ENCODE results near the gene MFNG. TPM values are rescaled to one million over a fixed set of nuclear protein-coding genes. Genes with fewer than 3 reads are reported as not detected.

The MFNG gene
- total and polyA plus RNA-seq, 2 donors (not counting 1 experiment from before 2014, with no cell fraction given) = 95.9 to 125 TPM

DNA sequence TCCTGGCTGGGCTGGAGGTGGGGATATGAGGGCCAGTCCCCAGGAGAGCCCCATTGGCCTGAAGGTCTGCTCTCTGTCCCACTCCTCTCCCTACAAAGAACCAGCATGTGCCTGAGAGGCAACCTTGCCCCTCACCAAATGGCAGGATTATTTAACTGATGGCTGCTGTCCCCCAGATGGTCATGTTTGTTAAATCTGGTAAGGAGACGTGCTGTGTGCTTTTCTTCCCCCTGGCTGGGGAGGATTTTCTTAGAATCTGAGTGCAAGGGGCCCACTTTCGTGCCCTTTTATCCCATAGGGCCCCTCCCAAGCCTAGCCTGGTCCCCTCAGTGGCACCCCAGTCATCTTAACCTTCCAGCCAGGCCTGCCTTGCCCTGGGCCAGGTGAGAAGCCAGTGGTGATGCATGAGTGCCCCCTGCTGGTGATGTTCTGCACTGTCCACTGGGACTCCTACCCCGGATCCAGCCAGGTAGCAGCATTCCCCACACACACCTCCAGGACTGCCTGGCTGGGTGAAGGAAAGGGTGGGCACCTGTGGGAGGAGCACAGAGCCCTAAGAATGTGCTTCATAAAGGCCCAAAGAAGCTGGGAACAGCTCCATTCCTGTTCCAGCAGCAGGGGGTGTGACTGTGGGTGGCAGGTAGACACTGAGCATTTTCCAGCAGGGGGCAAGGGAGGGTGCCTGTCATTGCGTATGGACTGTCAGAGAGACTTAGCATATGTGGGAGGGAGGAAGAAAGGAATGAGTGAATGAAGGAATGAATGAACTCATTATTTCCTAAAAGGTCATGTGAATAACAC is 28.9 kb downstream of the MFNG start:
- Histone ChIP-seq H3K27ac (ENCODE audit: low read length in 2 of 2) (no peak overlapping the region), H3K4me2 (replicated peaks; ENCODE audit: low read depth, low read length, poor library complexity, severe bottlenecking) (no peak overlapping the region), H3K9me3 (ENCODE audit: control extremely low read depth in 1 of 3, control insufficient read depth in 2 of 3, insufficient read depth in 1 of 3, low read length in 2 of 3) (no peaks in the 10 kb centered on the region), H3K4me1 (ENCODE audit: control insufficient read depth in 2 of 2, insufficient read depth in 2 of 2, low read length in 2 of 2) (no peaks in the 10 kb centered on the region), H3K4me3 (ENCODE audit: control extremely low read depth in 1 of 5, extremely low read depth in 1 of 5, insufficient read depth in 1 of 5, low read depth in 2 of 5, low read length in 4 of 5) (no peak overlapping the region), H3K9ac (ENCODE audit: low read length) (no peak overlapping the region), H4K20me1 (ENCODE audit: control insufficient read depth, insufficient read depth, low read length, poor library complexity, severe bottlenecking) (no peaks in the 10 kb centered on the region), H3K36me3 (replicated peaks in 1 of 2; ENCODE audit: control extremely low read depth in 1 of 2, control insufficient read depth in 1 of 2, extremely low read depth in 1 of 2, insufficient read depth in 2 of 2, low read length in 1 of 2) (peaks cover 1 to 4% of the 10 kb centered on the region in 2 experiments), H2AFZ (ENCODE audit: insufficient read depth, low read depth, low read length, poor library complexity, severe bottlenecking) (no peak overlapping the region), H3K79me2 (ENCODE audit: control insufficient read depth, insufficient read depth, low read length) (no peaks in the 10 kb centered on the region), H3K27me3 (replicated peaks in 1 of 4; ENCODE audit: control extremely low read depth in 1 of 4, control insufficient read depth in 3 of 4, insufficient read depth in 4 of 4, low read length in 3 of 4) (no peaks in the 10 kb centered on the region)
- no peaks in the 10 kb centered on the region for H3K27me3 Mint-ChIP-seq
- TF ChIP-seq EZH2 (IDR thresholded peaks at IDR 0.05; ENCODE audit: borderline replicate concordance, insufficient read depth, low read depth, low read length, poor library complexity, severe bottlenecking) = no peak
- TF ChIP-seq, protein P1, sequence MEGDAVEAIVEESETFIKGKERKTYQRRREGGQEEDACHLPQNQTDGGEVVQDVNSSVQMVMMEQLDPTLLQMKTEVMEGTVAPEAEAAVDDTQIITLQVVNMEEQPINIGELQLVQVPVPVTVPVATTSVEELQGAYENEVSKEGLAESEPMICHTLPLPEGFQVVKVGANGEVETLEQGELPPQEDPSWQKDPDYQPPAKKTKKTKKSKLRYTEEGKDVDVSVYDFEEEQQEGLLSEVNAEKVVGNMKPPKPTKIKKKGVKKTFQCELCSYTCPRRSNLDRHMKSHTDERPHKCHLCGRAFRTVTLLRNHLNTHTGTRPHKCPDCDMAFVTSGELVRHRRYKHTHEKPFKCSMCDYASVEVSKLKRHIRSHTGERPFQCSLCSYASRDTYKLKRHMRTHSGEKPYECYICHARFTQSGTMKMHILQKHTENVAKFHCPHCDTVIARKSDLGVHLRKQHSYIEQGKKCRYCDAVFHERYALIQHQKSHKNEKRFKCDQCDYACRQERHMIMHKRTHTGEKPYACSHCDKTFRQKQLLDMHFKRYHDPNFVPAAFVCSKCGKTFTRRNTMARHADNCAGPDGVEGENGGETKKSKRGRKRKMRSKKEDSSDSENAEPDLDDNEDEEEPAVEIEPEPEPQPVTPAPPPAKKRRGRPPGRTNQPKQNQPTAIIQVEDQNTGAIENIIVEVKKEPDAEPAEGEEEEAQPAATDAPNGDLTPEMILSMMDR (IDR thresholded peaks at IDR 0.05) = peak; percentile 97
- H3K27ac Mint-ChIP-seq = no peak overlapping the region
- peaks cover 1% of the 10 kb centered on the region for H3K4me1 Mint-ChIP-seq
- peak; percentile 82 for DNase-seq
- ChIA-PET CTCF (interaction anchor here (0.9 to 5.2 kb wide), 22 partner anchors 8 to 381 kb away, joined by 3 to 62 read pairs (median 4); partner anchors contain the start of genes MFNG and RAC2), POLR2A (no interaction called here)
- no peaks in the 10 kb centered on the region for H3K9me3 Mint-ChIP-seq (ENCODE audit: insufficient read depth)
- H3K4me3 Mint-ChIP-seq = no peak overlapping the region
- WGBS (ENCODE audit: insufficient coverage) = 42% methylated on average over 2 of the region's 4 CpGs
- ATAC-seq (ENCODE audit: low read depth) = peak; percentile 95
- intact Hi-C loops (cut with micrococcal nuclease) = loop anchor here (1.0 kb wide), 3 partner anchors 140 to 291 kb away; no protein-coding TSS in a partner anchor

DNA sequence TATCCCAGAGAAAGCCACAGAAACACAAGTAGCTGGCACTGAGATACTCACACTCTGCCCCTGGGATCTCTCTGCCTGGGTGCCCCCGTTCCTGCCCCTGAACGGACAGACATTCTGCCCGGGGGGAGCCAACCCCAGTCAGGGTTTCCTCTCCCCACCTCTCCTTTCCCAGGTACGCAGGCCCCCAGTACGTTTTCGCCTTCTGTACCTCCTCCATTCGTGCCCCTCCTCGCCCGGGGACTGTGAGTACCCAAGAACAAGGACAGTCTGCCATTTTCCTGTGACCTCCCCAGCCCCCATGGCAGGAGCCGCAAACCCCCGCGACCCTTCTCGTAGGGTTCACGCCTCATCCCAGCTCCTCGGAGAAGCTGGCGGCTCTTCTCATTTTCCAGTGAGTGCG is 29.8 kb downstream of the MFNG start:
- DNase-seq (no peak), ATAC-seq (ENCODE audit: low read depth) (no peak)
- Histone ChIP-seq H3K79me2 (ENCODE audit: control insufficient read depth, insufficient read depth, low read length) (no peaks in the 10 kb centered on the region), H3K4me2 (replicated peaks; ENCODE audit: low read depth, low read length, poor library complexity, severe bottlenecking) (no peak overlapping the region), H3K4me1 (ENCODE audit: control insufficient read depth in 2 of 2, insufficient read depth in 2 of 2, low read length in 2 of 2) (no peaks in the 10 kb centered on the region), H4K20me1 (ENCODE audit: control insufficient read depth, insufficient read depth, low read length, poor library complexity, severe bottlenecking) (no peaks in the 10 kb centered on the region), H2AFZ (ENCODE audit: insufficient read depth, low read depth, low read length, poor library complexity, severe bottlenecking) (no peak overlapping the region), H3K4me3 (ENCODE audit: control extremely low read depth in 1 of 5, extremely low read depth in 1 of 5, insufficient read depth in 1 of 5, low read depth in 2 of 5, low read length in 4 of 5) (no peak overlapping the region), H3K27ac (ENCODE audit: low read length in 2 of 2) (no peak overlapping the region), H3K36me3 (replicated peaks in 1 of 2; ENCODE audit: control extremely low read depth in 1 of 2, control insufficient read depth in 1 of 2, extremely low read depth in 1 of 2, insufficient read depth in 2 of 2, low read length in 1 of 2) (peaks cover 1 to 4% of the 10 kb centered on the region in 2 experiments), H3K9ac (ENCODE audit: low read length) (no peak overlapping the region), H3K27me3 (replicated peaks in 1 of 4; ENCODE audit: control extremely low read depth in 1 of 4, control insufficient read depth in 3 of 4, insufficient read depth in 4 of 4, low read length in 3 of 4) (no peaks in the 10 kb centered on the region), H3K9me3 (ENCODE audit: control extremely low read depth in 1 of 3, control insufficient read depth in 2 of 3, insufficient read depth in 1 of 3, low read length in 2 of 3) (no peaks in the 10 kb centered on the region)
- Mint-ChIP-seq H3K27me3 (no peaks in the 10 kb centered on the region), H3K27ac (no peak overlapping the region), H3K9me3 (ENCODE audit: insufficient read depth) (no peaks in the 10 kb centered on the region), H3K4me3 (no peak overlapping the region), H3K4me1 (no peaks in the 10 kb centered on the region)
- CTCF ChIA-PET = interaction anchor here (0.7 to 5.2 kb wide), 9 partner anchors 26 to 212 kb away, joined by 3 to 62 read pairs (median 4); partner anchors contain the start of genes MFNG and RAC2
- intact Hi-C loops (cut with micrococcal nuclease) = no loop called here
- WGBS (ENCODE audit: insufficient coverage) = 96% methylated on average over 15 of the region's 17 CpGs
- POLR2A ChIA-PET = interaction anchor here (0.9 kb wide), 1 partner anchor 139 kb away, joined by 3 read pairs; no protein-coding TSS in a partner anchor
- TF ChIP-seq, protein P1 (IDR thresholded peaks at IDR 0.05) = no peak
- no peak for TF ChIP-seq EZH2 (IDR thresholded peaks at IDR 0.05; ENCODE audit: borderline replicate concordance, insufficient read depth, low read depth, low read length, poor library complexity, severe bottlenecking)

Data from B cell (primary cell).